Measurements from ENCODE around the gene CD53.
"Not testable (repeated sequence)": the region's sequence is repeated elsewhere in the genome, so short reads cannot be mapped to it uniquely, and the experiment has no call there.

Gene CD53, protein sequence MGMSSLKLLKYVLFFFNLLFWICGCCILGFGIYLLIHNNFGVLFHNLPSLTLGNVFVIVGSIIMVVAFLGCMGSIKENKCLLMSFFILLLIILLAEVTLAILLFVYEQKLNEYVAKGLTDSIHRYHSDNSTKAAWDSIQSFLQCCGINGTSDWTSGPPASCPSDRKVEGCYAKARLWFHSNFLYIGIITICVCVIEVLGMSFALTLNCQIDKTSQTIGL

DNA sequence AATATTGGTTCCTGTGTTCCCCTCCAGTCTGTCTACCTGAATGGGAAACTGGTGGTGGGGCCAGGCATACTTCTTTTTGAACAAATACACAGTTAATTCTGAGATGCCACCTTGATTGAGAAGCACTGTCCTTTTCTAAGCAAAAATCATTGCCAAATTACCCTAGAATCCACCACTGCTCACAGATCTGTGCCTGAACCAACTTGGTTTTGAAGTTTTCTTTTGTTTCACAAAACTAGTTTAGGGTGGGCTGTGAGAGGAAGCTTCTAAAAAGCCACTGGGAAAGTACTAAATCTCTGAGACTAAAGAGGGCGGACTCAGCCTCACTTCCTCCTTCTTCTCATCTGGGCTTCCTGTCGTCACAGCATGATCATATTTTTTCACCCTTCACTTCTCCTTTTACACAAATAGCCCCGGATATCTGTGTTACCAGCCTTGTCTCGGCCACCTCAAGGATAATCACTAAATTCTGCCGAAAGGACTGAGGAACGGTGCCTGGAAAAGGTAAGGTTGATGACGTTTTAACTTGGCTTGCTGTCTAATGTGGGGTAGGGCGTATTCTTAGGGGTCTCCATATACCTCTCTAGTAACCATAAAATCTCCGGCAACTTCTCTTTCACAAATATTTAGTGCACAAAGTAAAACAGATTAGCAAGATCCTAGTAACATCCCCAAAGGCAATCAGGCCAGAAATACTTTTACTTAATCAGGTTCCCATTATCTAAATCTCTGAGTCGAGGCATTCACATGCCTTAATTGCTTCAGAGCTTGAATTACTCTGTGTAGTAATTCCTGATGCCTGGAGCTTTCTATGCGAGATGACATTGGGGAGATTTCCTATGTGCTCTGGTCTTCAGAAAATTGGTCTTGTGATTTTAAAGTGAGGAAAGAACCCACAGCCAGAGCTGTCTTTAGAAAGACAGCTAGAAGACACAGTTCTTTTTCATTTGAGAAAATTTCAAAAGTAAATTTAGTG is at the start of gene CD53:
TSS of gene CD53 (plus strand) at position 404 of the 976 bp plus-strand sequence. CDS start 18,261 bp downstream, outside the sequence.
- DNase-seq (ENCODE audit: low spot score): no peak

DNA sequence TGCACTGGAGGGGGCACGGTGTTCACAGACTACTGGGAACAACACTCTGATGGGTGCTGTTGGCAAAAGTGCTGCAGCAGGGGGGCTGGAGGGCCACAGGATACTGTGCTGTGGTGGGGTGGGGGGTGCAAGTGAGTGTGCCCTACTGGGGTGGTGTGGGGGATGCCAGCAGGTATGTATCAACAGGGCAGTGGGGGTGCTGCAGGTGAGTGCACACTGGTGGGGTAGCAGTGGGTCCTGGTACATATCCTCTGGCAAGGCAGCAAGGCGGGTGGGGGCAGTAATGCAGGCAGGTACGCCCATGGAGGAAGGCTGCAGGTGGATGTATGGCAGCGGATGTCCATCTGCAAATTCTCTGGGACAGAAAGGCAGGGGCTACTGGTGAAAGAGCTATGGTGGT is 48.8 kb upstream of the CD53 start:
- no peak for DNase-seq (ENCODE audit: low spot score)

DNA sequence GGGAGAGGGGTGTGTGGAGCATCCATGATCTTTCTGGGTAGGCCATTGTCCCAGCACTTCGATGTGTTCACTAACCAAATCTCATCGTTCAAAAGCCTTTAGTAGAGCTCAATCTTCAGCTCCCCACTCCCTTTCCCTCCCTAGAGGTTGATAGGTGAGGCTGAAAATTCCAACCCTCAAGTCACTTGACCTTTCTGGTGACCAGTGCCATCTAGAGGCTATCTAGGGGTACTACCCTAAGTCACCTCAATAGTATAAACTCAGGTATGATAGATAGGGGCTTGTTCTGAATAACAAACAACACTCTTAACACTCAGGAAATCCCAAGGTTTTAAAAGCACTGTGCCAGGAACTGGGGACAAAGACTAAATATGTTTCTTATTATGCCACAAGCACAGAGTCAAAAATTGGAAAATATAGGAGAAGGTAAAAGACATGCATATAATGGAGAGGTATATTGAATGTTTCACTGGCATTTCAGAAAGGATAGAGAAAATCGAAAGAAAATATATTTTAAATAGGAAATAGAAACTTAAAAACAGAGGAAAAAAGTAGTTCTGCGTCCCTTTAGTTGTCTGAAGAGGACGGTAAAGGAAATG is 42.9 kb upstream of the CD53 start:
- peak; percentile 15 for DNase-seq (ENCODE audit: low spot score)

DNA sequence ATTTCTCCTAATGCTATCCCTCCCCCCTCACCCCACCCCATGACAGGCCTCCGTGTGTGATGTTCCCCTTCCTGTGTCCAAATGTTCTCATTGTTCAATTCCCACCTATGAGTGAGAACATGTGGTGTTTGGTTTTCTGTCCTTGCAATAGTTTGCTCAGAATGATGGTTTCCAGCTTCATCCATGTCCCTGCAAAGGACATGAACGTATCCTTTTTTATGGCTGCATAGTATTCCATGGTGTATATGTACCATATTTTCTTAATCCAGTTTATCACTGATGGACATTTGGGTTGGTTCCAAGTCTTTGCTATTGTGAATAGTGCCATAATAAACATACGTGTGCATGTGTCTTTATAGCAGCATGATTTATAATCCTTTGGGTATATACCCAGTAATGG is 39.2 kb upstream of the CD53 start:
- DNase-seq (ENCODE audit: low spot score): not testable (repeated sequence)

DNA sequence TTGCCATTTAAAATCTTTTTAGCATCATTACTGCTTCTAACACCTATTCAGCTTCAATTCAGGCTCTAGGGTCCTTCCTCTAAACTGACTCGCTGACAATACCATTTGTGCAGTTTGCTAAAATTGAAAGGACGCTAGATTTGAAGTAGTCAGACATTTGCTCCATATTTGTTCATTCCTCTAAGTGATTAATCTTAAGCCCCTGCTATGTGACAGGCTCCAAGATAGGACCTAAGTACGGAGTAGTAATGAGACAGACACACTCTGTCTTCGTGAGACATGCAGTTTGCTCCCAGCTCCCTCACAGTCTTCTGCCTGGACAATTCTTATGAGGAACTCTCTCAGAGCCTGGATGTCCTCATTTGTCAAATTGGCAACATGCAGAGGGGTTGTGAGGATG is 26.1 kb upstream of the CD53 start:
- DNase-seq (ENCODE audit: low spot score): no peak

DNA sequence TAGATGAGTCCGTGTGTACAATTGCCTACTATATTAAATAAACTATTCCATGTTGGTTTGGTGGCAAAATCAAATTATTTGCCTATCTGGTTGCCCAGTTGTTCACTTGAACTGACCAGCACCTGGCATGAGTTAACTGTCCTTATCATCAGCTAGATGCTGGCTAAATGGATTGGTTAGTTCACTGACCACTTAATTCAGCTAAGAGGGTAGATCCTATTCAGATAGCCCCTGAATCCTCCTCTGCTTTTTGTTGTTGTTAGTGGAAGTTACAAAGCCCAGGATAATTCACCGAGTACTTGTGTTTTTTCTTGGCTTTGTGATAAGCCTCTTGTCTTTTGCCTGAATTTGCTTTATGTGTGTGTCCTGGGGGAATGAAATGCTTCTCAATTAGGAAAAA is 22.8 kb upstream of the CD53 start:
- DNase-seq (ENCODE audit: low spot score): no peak

DNA sequence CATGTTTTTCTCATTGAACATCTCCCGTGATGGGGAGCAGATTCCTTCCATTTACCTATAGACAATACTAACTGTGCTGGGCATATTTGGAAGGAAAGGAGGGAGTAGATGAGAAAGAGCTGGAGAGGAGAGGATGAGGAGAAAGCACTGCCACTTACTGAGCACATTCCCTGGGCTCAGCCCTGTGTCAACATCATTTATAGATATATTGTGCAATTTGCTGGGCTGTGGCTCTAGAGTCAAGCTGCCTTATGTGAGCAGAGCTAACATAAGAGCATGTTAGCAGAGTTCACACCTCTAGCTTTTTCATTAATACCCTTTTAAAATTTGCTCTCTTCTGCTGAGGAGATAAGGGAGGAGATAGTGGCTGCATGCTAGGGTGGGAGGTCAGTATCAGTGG is 22.3 kb upstream of the CD53 start:
- DNase-seq (ENCODE audit: low spot score): no peak

DNA sequence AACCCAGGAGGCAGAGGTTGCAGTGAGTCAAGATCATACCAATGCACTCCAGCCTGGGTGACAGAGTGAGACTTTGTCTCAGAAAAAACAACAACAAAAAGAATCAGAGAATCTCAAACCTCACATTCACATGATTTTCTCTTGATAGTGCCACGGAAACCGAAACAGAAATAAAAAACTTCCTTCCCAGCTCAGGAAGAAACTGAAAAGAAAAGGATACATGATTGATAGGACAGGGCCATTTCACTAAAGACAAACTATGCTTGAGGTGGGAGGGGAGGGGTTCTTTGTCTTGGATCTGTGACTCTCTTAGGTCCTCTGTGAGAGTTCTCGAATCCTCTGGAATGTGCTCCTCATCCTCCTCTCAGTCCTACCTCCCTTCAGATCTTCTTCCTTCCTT is 19.8 kb upstream of the CD53 start:
- DNase-seq (ENCODE audit: low spot score): no peak

DNA sequence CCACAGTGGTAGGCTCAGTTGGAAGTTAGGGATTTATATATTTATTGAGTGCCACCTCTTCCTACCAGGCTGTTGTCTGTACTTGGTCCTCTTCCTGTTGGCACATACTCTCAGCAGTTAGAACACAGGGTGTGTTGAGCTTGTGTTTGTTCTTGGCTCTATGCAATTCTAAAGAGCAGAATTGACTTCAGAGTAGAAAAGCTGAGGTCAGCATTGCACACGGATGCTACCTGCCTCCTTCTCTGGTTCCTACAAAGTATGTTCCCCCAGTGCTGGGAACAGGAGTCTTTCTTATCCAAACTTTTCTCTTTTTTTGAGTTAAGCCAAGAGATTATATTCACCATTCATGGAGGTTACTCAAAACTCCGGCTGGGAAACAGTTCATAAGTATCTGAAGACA is 16.5 kb upstream of the CD53 start:
- DNase-seq (ENCODE audit: low spot score): no peak

DNA sequence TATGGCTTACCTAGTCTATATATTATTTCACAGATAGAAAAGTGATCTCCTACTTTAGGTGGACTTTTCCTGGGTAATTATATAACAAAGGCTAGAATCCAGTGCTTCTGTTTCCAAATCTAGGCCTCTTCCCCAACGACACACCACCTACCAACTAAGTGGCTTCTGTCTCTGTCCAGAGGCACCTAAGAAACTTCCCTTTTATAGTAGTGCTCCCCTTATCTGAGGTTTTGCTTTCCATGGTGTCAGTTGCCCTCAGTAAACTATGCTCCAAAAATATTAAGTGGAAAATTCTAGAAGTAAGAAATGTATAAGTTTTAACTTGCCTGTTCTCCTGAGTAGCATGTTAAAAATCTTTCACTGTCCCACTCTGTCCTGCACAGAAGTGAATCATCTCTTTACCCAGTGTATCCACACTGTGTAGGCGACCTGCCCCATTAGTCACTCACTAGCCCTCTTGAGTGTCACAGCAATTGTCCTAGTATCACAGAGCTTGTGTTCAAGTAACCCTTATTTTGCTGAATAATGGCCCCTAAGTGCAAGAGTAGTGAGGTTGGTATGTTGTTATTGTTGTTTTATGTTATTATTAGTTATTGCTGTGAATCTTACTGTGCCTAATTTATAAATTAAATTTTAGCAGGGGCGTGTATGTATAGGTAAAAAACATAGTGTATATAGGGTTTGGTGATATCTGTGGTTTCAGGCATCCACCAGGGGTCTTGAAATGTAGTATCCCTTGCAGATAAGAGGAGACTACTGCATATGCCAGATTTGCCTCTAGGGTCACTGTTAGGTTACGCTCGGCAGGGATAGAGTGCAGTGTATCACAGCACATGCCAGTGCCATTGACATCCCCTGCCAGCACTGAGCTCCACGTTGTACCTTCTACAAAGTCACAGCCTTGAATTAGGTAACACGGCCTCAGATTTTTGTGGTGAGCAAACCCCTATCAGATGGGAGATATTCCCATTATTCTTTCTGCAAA is 14.7 kb upstream of the CD53 start:
- DNase-seq (ENCODE audit: low spot score): no peak

DNA sequence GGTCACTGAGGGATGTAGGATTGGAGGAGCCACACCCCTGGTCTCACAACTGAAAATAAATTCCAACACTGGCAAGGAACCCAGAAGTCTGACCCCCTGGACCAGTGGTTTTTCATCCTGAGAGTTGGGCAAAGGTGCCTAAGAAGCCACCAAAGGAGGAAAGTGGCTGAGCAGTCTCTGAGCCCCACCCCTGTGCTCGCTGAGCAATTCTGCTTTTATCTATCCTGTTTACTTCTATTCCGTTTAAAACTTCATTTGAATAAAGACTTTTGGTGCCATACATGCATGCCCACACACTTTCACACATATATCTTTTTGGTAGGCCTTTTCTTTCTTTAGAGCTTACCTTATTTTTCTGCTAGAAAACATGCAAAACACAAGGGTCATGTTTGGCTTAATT is 13.9 kb upstream of the CD53 start:
- no peak for DNase-seq (ENCODE audit: low spot score)

DNA sequence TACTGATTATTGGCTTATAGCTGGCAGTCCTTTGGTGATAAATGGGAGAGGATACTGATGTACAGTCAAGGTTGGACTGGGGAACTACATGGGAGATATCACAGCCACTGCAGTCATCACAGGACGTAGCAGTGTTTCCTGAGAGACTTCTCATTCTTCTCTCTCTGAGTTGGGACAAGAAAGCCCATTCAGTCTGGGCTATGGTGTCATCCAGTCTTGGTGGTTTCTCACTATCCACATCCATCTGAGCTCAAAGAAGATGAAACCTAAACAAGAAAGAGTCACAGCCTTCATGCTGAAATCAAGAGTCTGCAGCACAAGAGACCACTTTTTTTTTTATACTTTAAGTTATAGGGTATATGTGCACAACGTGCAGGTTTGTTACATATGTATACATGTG is 12.8 kb upstream of the CD53 start:
- no peak for DNase-seq (ENCODE audit: low spot score)

DNA sequence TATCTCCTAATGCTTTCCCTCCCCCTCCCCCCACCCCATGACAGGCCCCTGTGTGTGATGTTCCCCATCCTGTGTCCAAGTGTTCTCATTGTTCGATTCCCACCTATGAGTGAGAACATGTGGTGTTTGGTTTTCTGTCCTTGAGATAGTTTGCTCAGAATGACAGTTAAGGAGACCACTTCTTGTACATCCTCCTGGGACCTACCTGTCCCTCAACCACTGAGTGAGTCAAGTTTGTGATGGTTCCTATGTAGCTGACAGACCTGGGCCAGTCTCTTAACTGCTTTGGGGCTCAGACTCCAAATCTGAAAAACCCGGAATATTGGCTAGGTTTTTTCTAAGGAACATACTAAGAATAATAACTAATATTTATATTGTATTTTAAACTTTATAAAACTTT is 12.3 kb upstream of the CD53 start:
- DNase-seq (ENCODE audit: low spot score): not testable (repeated sequence)

DNA sequence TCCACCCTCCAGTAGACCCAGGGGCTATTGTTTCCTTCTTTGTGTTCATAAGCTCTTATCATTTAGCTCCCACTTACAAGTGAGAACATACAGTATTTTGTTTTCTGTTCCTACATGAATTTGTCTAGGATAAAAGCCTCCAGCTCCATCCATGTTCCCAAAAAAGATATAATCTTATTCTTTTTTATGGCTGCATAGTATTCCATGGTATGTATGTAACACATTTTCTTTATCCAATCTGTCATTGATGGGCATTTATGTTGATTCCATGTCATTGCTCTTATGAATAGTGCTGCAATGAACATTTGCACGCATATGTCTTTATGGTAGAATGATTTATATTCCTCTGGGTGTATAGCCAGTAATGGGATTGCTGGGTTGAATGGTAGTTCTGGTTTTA is 11.0 kb upstream of the CD53 start:
- DNase-seq (ENCODE audit: low spot score): not testable (repeated sequence)

DNA sequence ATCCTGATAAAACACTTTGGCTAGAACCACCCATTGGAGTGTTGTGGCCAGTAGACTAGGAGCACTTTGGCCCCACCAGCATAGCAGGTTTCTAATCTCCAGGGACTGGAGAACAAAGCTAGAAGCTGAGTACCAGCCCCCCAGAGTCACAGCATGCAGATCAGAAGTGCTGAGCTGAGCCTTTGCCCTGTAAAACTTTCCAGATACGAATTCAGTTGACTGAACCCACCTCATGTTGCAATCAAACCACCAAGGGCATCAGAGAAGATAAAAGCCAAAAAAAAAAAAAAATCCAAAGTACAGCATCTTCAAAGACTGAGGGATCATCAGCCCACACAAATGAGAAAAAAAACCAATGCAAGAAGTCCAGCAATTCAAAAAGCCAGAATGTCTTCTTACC is 8.7 kb upstream of the CD53 start:
- DNase-seq (ENCODE audit: low spot score): no peak

DNA sequence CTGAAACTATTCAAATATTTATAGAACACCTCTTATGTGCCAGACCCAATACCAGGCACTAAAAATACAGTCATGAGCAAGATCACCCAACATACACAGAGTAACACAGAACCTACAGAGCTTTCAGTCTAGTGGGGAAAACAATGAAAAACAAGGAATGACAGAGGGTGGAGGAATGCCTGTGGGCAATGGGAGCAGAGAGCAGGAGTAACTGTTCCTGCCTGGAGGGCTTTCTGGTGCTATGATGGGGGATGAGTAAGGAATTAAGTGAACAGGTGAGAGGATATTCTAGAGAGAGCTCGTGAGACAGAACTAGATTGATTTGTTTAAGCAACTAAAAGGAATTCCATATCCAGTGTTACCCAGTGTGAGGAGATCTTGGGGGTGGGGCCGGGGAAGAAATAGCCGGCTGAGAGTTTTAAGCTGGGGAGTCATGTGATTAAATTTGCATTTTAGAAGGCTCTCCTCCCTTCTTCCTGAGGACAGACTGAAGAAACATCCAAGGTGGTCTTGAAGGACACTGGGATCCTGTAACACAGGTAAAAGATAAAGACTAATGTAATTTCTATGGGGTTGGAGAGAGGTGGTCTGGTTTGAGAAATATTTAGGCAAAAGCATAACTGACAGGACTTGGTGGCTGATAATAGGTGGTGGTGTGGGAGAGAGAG is 2.1 kb upstream of the CD53 start:
- no peak for DNase-seq (ENCODE audit: low spot score)

DNA sequence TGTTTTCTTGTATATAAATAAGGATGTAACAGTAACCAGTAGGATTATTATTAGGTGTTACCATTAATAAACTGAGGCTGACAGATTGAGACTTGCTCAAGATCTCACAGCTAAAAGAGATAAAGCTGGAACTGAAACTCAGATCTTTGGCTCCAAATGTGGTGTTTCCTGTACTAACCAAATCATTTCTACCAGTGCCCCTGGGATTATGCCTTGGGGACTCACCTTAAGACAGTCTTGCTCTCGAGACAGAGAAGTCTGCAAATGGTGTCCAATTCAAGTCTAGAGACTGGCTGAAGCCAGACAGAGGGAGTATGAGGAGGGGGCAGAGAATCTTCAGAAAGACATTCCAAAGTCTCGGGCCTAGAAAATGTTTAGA is 593 bp upstream of the CD53 start:
- no peak for DNase-seq (ENCODE audit: low spot score)

DNA sequence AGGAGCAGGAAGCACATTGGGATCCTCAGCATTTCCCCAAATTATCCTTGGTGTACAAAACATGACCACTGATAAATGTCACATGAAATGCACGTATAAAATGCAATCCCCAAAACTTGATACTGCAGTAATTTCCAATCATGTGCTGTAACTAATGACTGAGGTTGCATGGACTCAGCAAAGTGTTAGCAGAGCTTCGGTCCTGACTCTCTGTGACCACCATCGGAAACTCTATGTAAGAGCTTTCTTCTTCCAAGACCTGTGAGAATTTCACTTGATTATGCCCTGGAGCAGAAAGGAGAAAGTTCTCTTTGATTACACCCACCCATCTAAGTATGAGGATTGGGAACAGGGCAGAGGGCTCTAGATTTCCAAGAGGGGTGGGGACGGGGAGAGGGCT is 908 bp downstream of the CD53 start:
- no peak for DNase-seq (ENCODE audit: low spot score)

DNA sequence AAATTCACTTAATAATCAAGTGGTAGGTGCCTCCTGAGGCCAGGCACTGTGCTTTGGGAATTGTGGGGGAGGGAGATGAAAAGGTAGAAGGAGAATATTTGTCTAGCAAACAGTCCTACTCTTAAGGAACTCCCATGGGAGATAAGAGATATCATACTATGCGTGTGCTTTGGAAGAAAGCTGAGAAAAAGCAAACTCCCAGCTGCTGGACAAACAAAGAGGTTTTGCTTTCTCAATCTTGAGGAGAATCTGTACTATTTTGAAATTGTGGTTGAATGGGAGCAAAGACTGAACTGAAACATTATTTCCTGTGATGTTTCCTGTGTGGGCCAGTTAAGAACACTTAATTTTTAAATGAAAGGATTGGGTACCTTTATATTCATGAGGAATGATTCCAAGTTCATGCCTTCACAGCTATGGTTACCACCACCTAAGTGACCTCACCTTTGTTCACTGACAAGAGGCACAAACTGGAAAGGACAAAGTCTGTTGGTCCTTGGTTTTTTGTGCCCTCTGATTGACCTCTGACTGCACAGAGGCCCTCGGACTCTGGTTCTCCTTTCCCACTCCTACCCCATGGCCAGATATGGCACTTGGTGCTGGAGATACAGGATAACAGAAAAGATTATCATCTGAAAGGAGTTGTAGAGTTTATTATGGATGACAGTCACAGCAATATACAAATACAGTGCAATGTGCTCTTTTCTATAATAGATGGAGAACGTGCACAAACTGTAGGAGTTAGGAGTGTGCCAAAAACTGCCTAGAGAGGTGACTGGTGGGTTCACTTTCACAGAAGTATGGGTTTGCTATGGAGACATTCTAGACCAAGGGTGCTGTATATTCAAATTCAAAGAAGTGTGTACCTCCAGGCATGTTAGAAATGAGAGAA is 1.6 kb downstream of the CD53 start:
- DNase-seq (ENCODE audit: low spot score): no peak

DNA sequence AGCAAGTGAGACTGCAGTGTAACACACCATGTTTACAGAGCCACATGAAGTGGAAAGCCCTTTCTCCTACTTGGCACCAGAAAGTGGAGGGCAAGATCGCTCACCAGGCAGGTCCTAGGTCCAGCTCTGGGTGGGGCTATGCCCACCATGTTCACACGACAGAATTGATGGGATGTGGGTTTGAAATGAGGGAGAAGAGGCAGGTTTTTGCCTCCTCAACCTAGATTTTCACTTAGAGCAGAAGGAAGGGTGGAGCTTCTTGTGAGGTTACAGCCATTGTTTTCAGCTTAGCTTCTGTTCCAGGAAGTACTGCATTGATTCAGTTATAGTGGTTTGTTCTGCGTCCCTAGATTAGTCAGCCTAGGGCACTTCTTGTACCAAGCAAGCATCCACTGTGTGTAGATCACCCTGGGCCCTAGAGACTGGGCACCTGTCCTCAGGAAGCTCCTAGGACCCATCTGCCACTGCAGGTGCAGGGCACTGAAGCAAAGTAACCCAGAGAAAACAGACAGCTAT is 2.3 kb downstream of the CD53 start:
- no peak for DNase-seq (ENCODE audit: low spot score)
